ENCODE results near the gene DLL1. TPM values are rescaled to one million over a fixed set of nuclear protein-coding genes. Genes with fewer than 3 reads are reported as not detected.

DLL1 gene
- total RNA-seq, 1 donor = 0.86 TPM

GRCh38 chr6:170260686-170261085 lies 30.2 kb downstream of the DLL1 start:
- no peak for DNase-seq (ENCODE audit: low read depth)
- no peak overlapping the region for H3K4me3 ChIP-seq (ENCODE audit: low read depth, low read length)

GRCh38 chr6:170259278-170259677 lies 31.6 kb downstream of the DLL1 start:
- no peak for DNase-seq (ENCODE audit: low read depth)
- H3K4me3 ChIP-seq (ENCODE audit: low read depth, low read length) = no peak overlapping the region
- TF ChIP-seq CTCF (IDR thresholded peaks at IDR 0.05; ENCODE audit: insufficient read depth, low read depth, low read length) = no peak

More at GRCh38 chr6:170260686-170261085, 30.2 kb downstream of the DLL1 start:
- TF ChIP-seq CTCF (IDR thresholded peaks at IDR 0.05; ENCODE audit: insufficient read depth, low read depth, low read length) = no peak

GRCh38 chr6:170258407-170258806 lies 32.5 kb downstream of the DLL1 start:
- TF ChIP-seq CTCF (IDR thresholded peaks at IDR 0.05; ENCODE audit: insufficient read depth, low read depth, low read length) = no peak
- no peak overlapping the region for H3K4me3 ChIP-seq (ENCODE audit: low read depth, low read length)
- DNase-seq (ENCODE audit: low read depth) = no peak

- no peak overlapping the region for H3K4me3 ChIP-seq (ENCODE audit: low read depth, low read length)
- no peak for DNase-seq (ENCODE audit: low read depth)
- no peak for TF ChIP-seq CTCF (IDR thresholded peaks at IDR 0.05; ENCODE audit: insufficient read depth, low read depth, low read length)
These were observed 33.5 kb downstream of the DLL1 start for GRCh38 chr6:170257376-170257775.

GRCh38 chr6:170256641-170257040 lies 34.2 kb downstream of the DLL1 start:
- TF ChIP-seq CTCF (IDR thresholded peaks at IDR 0.05; ENCODE audit: insufficient read depth, low read depth, low read length) = no peak
- no peak for DNase-seq (ENCODE audit: low read depth)
- no peak overlapping the region for H3K4me3 ChIP-seq (ENCODE audit: low read depth, low read length)

GRCh38 chr6:170255426-170256125 lies 35.3 kb downstream of the DLL1 start:
- no peak overlapping the region for H3K4me3 ChIP-seq (ENCODE audit: low read depth, low read length)
- no peak for TF ChIP-seq CTCF (IDR thresholded peaks at IDR 0.05; ENCODE audit: insufficient read depth, low read depth, low read length)
- no peak for DNase-seq (ENCODE audit: low read depth)

Measured in fibroblast of villous mesenchyme (primary cell).